ENCODE data around the gene TXNDC9. TPM values are rescaled to one million over a fixed set of nuclear protein-coding genes. Genes with fewer than 3 reads are reported as not detected.

The TXNDC9 gene, protein sequence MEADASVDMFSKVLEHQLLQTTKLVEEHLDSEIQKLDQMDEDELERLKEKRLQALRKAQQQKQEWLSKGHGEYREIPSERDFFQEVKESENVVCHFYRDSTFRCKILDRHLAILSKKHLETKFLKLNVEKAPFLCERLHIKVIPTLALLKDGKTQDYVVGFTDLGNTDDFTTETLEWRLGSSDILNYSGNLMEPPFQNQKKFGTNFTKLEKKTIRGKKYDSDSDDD
- total RNA-seq, result 10 to 100 TPM; 31.7 to 54.4 (median 47.0) TPM

DNA sequence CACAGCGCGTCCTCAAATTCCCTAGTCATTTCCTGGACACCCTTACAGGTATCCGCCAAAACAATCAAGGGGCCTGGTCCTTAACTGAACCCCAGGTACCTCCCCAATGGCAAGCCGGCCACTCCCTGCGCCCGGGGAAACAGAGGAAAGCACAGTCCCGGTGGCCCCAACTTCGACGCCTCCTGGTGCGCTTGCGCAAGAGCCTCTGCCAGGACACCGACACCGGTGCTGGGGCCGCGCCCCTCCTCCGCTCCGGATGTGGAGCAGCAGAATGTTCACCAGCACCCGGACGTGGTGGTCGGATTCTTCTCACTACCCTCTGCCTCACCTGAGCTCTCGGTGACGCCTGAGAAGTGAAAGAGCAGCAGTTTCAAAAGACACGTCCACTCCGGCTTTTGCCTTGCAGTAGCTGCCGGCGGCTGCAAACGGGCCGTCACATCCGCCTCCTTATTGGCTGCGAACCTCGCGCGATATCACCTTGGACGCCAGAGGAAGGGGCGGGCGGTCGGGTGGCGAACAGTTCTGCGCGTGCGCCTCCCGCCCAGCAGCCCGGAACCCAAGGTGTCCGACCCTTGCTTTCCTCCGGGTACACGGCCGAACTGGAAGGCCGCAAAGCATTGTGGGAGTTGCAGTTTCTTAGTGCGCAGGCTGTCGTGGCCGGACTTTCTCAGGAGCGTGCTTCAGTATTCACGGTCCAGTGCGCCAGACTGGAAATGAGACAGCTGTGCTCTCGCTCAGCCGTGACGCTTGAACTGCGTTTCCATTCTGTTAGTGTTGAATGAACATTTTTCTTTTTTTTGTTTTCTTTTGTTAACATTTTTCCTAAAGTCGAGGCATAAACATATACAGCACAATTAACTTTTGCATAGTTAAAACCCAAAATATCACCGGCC is at the start of gene TXNDC9:
TSS of gene TXNDC9 (minus strand) at position 423 of the 893 bp plus-strand sequence. CDS start 3,123 bp downstream, outside the sequence.
- H3K4me1 ChIP-seq, result peaks cover 0 to 14% of the 10 kb centered on the region in 2 donors
- intact Hi-C loops (cut with DNase I; ENCODE audit: low total_unique reads), result no loop called here
- H3K27ac ChIP-seq, result peak within 1 kb of the TSS; percentile 74 to 90
- peak within 1 kb of the TSS; percentile 80 to 93 (median 85) for H3K4me3 ChIP-seq
- H3K36me3 ChIP-seq, result no peaks in the 10 kb centered on the region
- peak; percentile 97 to 98 for DNase-seq (ENCODE audit: low spot score in 2 of 2)
- H3K9me3 ChIP-seq, result no peaks in the 10 kb centered on the region
- H3K27me3 ChIP-seq, result no peaks in the 10 kb centered on the region
- TF ChIP-seq POLR2A (IDR thresholded peaks at IDR 0.05) (peak; percentile 13), CTCF (IDR thresholded peaks at IDR 0.05) (no peak), POLR2AphosphoS5 (IDR thresholded peaks at IDR 0.05) (peak; percentile 77 to 83 (median 83))

GRCh38 chr2:99382143-99382542 is 46.0 kb upstream of the TXNDC9 start:
- H3K9me3 ChIP-seq, result no peaks in the 10 kb centered on the region
- H3K36me3 ChIP-seq, result peaks cover under 1% of the 10 kb centered on the region
- H3K4me1 ChIP-seq, result no peaks in the 10 kb centered on the region
- H3K4me3 ChIP-seq, result no peak overlapping the region
- no peak for DNase-seq (ENCODE audit: low spot score in 2 of 2)
- TF ChIP-seq POLR2A (IDR thresholded peaks at IDR 0.05) (no peak), POLR2AphosphoS5 (IDR thresholded peaks at IDR 0.05) (no peak), CTCF (IDR thresholded peaks at IDR 0.05) (no peak)
- intact Hi-C loops (cut with DNase I; ENCODE audit: low total_unique reads), result no loop called here
- no peaks in the 10 kb centered on the region for H3K27me3 ChIP-seq
- H3K27ac ChIP-seq, result no peak overlapping the region

GRCh38 chr2:99380376-99381010 is 44.4 kb upstream of the TXNDC9 start:
- Histone ChIP-seq H3K4me1 (no peaks in the 10 kb centered on the region), H3K27me3 (no peaks in the 10 kb centered on the region), H3K36me3 (peaks cover 5% of the 10 kb centered on the region), H3K4me3 (no peak overlapping the region), H3K27ac (no peak overlapping the region), H3K9me3 (no peaks in the 10 kb centered on the region)
- DNase-seq (ENCODE audit: low spot score in 2 of 2), result no peak
- TF ChIP-seq POLR2A (IDR thresholded peaks at IDR 0.05) (no peak), CTCF (IDR thresholded peaks at IDR 0.05) (no peak), POLR2AphosphoS5 (IDR thresholded peaks at IDR 0.05) (no peak)
- intact Hi-C loops (cut with DNase I; ENCODE audit: low total_unique reads), result no loop called here

DNA sequence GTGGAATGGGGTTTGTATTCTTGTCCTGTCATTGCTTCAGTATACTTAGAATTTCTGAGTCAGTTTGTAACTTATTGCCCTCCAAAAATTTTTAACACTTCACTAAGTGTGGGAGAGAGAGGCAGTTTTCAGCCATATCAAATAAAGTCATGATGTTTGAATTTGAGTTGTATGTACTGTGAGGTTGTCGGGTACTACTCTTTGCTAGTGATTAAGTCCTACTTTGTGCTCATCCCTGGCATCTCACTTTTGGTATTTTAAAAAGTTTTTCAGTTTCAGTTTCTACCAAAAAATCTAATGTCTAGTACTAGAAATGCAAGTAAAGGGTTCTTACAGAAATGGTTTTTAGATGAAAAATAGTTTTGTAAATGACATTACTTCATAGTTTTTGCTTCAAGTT is 41.7 kb upstream of the TXNDC9 start:
- Histone ChIP-seq H3K4me1 (no peaks in the 10 kb centered on the region), H3K27ac (no peak overlapping the region), H3K9me3 (no peaks in the 10 kb centered on the region), H3K4me3 (no peak overlapping the region), H3K36me3 (peaks cover 5% of the 10 kb centered on the region), H3K27me3 (no peaks in the 10 kb centered on the region)
- intact Hi-C loops (cut with DNase I; ENCODE audit: low total_unique reads), result no loop called here
- TF ChIP-seq POLR2A (IDR thresholded peaks at IDR 0.05) (no peak), CTCF (IDR thresholded peaks at IDR 0.05) (no peak), POLR2AphosphoS5 (IDR thresholded peaks at IDR 0.05) (no peak)
- DNase-seq (ENCODE audit: low spot score in 2 of 2), result no peak

All from breast epithelium (tissue), 4 donors.